Omental fat pad (tissue), 4 donors: Measurements from ENCODE around the gene SAAL1. TPM values are rescaled to one million over a fixed set of nuclear protein-coding genes. Genes with fewer than 3 reads are reported as not detected.

Experiments
- ATAC-seq: fragments of 150-250 bp; one replicate; pipeline ENCODE4 v1.9.1; 2016; ENCODE audit warnings: mild to moderate bottlenecking, moderate library complexity; ENCODE audit not compliant: low FRiP score
- DNase-seq: peaks from one replicate; pipeline ENCODE4 v3.0.0-alpha.2; 2019; ENCODE audit warnings: low spot score
- total RNA-seq, 4 donors: library from RNA; depleted of rRNA; stranded (reverse); fragments of >200 nt; gene quantifications; one replicate each; pipeline ENCODE4 v1.1.0, GENCODE V29; 2016
- TF ChIP-seq, protein P1 (sequence below), 3 donors: fragments of 450-650 bp; IDR thresholded peaks; one replicate each; pipeline ENCODE4 v1.5.1; 2016 to 2017; ENCODE audit warnings: antibody characterized with exemption in 3 of 3, mild to moderate bottlenecking in 3 of 3, moderate library complexity in 2 of 3

SAAL1 gene, protein sequence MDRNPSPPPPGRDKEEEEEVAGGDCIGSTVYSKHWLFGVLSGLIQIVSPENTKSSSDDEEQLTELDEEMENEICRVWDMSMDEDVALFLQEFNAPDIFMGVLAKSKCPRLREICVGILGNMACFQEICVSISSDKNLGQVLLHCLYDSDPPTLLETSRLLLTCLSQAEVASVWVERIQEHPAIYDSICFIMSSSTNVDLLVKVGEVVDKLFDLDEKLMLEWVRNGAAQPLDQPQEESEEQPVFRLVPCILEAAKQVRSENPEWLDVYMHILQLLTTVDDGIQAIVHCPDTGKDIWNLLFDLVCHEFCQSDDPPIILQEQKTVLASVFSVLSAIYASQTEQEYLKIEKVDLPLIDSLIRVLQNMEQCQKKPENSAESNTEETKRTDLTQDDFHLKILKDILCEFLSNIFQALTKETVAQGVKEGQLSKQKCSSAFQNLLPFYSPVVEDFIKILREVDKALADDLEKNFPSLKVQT
- total RNA-seq: 10 to 100 TPM in 2 of 4 donors, 1 to 10 TPM in 2; 6.6 to 13.2 (median 9.8) TPM

DNA sequence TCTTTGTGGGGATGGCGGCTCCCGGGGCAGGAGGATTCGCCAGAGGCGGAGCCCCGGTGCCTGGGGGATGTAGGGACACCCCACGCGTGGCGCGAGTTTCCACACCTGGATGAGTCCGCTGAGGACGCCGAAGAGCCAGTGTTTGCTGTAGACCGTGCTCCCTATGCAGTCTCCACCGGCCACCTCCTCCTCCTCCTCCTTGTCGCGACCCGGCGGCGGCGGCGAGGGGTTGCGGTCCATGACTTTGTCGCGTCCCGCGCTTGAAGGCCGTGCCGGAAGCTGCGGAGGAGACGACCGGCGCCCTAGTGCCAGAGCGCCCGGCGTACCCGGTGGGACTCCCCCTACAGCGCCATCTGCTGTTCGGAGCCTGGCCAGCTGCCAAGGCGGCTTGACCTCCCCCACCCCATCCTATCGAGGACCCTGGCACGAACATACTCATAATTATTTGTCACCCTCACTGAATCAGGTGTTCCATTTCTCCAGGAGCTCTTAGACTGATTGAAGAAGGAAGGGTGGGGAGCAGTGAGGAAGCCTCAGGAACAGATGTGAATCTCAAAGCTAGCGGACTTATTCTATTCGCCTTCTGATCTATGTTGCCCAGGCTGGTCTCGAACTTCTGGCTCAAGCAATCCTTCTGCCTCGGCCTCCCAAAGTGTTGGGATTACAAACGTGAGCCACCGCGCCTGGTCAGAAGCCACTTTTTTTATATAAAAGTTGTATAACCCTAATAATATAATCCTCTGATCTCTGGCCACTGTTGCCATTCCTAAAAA is at the start of gene SAAL1:
Gene SAAL1 (minus strand): TSS at position 281 of the 773 bp plus-strand sequence. CDS start 41 bp downstream, at position 240.
- ATAC-seq (peak; percentile 91), DNase-seq (peak; percentile 59)
- TF ChIP-seq, protein P1, sequence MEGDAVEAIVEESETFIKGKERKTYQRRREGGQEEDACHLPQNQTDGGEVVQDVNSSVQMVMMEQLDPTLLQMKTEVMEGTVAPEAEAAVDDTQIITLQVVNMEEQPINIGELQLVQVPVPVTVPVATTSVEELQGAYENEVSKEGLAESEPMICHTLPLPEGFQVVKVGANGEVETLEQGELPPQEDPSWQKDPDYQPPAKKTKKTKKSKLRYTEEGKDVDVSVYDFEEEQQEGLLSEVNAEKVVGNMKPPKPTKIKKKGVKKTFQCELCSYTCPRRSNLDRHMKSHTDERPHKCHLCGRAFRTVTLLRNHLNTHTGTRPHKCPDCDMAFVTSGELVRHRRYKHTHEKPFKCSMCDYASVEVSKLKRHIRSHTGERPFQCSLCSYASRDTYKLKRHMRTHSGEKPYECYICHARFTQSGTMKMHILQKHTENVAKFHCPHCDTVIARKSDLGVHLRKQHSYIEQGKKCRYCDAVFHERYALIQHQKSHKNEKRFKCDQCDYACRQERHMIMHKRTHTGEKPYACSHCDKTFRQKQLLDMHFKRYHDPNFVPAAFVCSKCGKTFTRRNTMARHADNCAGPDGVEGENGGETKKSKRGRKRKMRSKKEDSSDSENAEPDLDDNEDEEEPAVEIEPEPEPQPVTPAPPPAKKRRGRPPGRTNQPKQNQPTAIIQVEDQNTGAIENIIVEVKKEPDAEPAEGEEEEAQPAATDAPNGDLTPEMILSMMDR (IDR thresholded peaks at IDR 0.05): no peak

- DNase-seq (no peak), ATAC-seq (no peak)
- TF ChIP-seq, protein P1 (IDR thresholded peaks at IDR 0.05): no peak
These were observed 45.7 kb upstream of the SAAL1 start for GRCh38 chr11:18151581-18151980.

DNA sequence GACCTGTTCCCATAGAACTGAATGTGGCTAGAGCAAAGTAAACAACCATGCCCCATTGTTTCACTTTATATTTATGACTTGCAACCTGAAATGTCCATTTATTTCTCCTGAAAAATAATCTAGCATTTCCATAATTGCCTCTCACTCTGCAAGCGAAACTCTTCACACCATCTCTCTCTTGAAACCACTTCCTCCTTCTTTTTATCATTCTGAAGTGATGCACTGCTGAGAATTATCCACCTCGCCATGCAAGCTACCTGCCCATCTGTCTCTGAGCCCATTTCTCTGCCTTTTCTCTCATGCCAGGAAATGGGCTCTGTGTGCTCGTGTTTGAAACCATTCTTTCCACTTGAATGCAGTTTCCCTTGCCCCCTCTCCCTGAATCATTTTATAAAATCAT is 40.0 kb upstream of the SAAL1 start:
- no peak for ATAC-seq
- TF ChIP-seq, protein P1 (IDR thresholded peaks at IDR 0.05): no peak

GRCh38 chr11:18145025-18145424 is 39.1 kb upstream of the SAAL1 start:
- ATAC-seq (no peak), DNase-seq (no peak)
- TF ChIP-seq, protein P1 (IDR thresholded peaks at IDR 0.05): no peak

More for the DNA sequence above, 40.0 kb upstream of the SAAL1 start:
- no peak for DNase-seq

GRCh38 chr11:18144243-18144642 is 38.4 kb upstream of the SAAL1 start:
- no peak for ATAC-seq
- DNase-seq: no peak
- TF ChIP-seq, protein P1 (IDR thresholded peaks at IDR 0.05): no peak

DNA sequence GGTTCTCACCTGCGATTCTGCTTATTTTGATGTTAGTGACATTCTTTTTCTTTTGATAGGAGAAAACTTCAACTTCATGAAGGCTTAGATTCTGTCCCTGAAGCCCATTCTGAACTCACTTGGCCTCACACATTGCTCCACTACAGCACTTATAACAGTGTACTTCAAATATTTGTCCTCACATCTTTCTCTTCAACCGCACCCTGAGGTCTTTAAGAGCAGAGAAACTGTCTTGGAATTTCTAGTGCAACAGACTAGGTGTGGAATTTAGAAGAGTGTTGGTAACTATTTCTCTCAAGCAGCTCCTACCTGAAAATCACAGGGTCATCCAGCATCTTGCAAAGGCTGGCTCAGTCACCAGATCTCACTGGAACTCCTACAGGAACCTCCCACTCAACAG is 34.3 kb upstream of the SAAL1 start:
- DNase-seq (no peak), ATAC-seq (no peak)
- TF ChIP-seq, protein P1 (IDR thresholded peaks at IDR 0.05): no peak
